WTC11 (cell line): ENCODE results near the gene EPM2AIP1.

ENCODE experiments used
- CREB1 ChIP-seq: sonication (generic); formaldehyde crosslinking; IDR thresholded peaks from 2 replicates; pipeline ENCODE4 v1.8.0; 2023; ENCODE audit warnings: mild to moderate bottlenecking, missing genetic modification reagents
- CTCF ChIP-seq: fragments of 200-600 bp; IDR thresholded peaks from 2 replicates; pipeline ENCODE4 v1.8.0; 2022; ENCODE audit warnings: antibody characterized with exemption
- ZNF232 ChIP-seq: sonication (generic); formaldehyde crosslinking; IDR thresholded peaks from 2 replicates; pipeline ENCODE4 v1.8.0; 2022; ENCODE audit warnings: mild to moderate bottlenecking, missing genetic modification reagents

- TF ChIP-seq CTCF, result no peak
- no peak for TF ChIP-seq ZNF232 (CRISPR knock-in tag)
- no peak for TF ChIP-seq CREB1 (CRISPR knock-in tag)
Measured at GRCh38 chr3:36937492-36937891, 55.4 kb downstream of the EPM2AIP1 start.
